Left ventricle myocardium inferior (tissue), 1 donor: ENCODE measurements around the gene HOXA1. TPM values are rescaled to one million over a fixed set of nuclear protein-coding genes. Genes with fewer than 3 reads are reported as not detected.

Experiments used
- DNase-seq: peaks from one replicate; pipeline ENCODE4 v3.0.0-alpha.2; 2020
- H3K27ac ChIP-seq: fragments of 200-600 bp; replicated peaks from 2 replicates; pipeline ENCODE4 v1.8.0; 2021
- H3K27me3 ChIP-seq: fragments of 200-600 bp; 2 replicates; pipeline ENCODE4 v1.8.0; 2021; ENCODE audit warnings: low read depth
- H3K36me3 ChIP-seq: fragments of 200-600 bp; 2 replicates; pipeline ENCODE4 v1.8.0; 2021
- H3K4me1 ChIP-seq: fragments of 200-600 bp; 2 replicates; pipeline ENCODE4 v1.8.0; 2021
- H3K4me3 ChIP-seq: fragments of 200-600 bp; 2 replicates; pipeline ENCODE4 v1.8.0; 2021; ENCODE audit warnings: mild to moderate bottlenecking, moderate library complexity
- H3K9me3 ChIP-seq: fragments of 200-600 bp; replicated peaks from 2 replicates; pipeline ENCODE4 v1.8.0; 2021
- intact Hi-C: fragments of 100-400 bp; cut with micrococcal nuclease; formaldehyde crosslinking; loops from one replicate; pipeline ENCODE4 v1.11.0; 2022
- total RNA-seq: library from RNA; stranded (reverse); fragmentation: NEBNext Ultra II Directional; extraction: Animal tissue kit (Norgen Biotek cat#: 25700); gene quantifications from one replicate; pipeline ENCODE4 v1.2.1, GENCODE V29; 2021
- TF ChIP-seq, protein P1 (sequence below): fragments of 200-600 bp; IDR thresholded peaks from 2 replicates; pipeline ENCODE4 v1.8.0; 2021; ENCODE audit warnings: antibody characterized with exemption, mild to moderate bottlenecking, borderline replicate concordance
- donor health status: DM: no; HTN: yes; CAD: no; lungs with severe emphysema.

Gene HOXA1
- total RNA-seq, 1 donor from 2014 or later, result not detected

DNA sequence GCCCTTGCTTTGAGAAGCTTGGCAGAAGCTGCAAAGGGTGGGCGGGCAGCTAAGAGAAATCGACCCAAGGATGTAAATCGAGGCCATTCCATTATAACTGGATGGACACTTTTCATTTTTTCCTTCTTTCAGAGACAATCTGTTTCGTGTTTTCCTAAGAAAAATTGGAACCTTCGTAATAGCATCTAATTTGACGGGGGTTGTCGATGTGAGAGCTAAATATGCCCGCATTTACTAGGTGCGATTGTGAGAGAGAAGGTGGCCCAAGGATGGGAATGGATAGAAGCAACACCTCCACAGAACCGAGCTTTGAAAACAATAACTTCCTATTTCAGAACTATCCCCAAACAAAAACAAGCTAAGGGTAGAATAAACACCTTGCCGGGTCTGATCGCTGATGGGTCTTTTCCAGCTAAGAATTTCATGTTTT lies 35.6 kb upstream of the HOXA1 start:
- peak overlapping the region; percentile 67 for H3K4me3 ChIP-seq
- H3K9me3 ChIP-seq, result no peaks in the 10 kb centered on the region
- TF ChIP-seq, protein P1, sequence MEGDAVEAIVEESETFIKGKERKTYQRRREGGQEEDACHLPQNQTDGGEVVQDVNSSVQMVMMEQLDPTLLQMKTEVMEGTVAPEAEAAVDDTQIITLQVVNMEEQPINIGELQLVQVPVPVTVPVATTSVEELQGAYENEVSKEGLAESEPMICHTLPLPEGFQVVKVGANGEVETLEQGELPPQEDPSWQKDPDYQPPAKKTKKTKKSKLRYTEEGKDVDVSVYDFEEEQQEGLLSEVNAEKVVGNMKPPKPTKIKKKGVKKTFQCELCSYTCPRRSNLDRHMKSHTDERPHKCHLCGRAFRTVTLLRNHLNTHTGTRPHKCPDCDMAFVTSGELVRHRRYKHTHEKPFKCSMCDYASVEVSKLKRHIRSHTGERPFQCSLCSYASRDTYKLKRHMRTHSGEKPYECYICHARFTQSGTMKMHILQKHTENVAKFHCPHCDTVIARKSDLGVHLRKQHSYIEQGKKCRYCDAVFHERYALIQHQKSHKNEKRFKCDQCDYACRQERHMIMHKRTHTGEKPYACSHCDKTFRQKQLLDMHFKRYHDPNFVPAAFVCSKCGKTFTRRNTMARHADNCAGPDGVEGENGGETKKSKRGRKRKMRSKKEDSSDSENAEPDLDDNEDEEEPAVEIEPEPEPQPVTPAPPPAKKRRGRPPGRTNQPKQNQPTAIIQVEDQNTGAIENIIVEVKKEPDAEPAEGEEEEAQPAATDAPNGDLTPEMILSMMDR, result no peak
- peaks cover 10% of the 10 kb centered on the region for H3K4me1 ChIP-seq
- intact Hi-C loops, result no loop called here
- H3K27ac ChIP-seq, result no peak overlapping the region
- no peaks in the 10 kb centered on the region for H3K36me3 ChIP-seq
- no peak for DNase-seq
- peaks cover 100% of the 10 kb centered on the region for H3K27me3 ChIP-seq

DNA sequence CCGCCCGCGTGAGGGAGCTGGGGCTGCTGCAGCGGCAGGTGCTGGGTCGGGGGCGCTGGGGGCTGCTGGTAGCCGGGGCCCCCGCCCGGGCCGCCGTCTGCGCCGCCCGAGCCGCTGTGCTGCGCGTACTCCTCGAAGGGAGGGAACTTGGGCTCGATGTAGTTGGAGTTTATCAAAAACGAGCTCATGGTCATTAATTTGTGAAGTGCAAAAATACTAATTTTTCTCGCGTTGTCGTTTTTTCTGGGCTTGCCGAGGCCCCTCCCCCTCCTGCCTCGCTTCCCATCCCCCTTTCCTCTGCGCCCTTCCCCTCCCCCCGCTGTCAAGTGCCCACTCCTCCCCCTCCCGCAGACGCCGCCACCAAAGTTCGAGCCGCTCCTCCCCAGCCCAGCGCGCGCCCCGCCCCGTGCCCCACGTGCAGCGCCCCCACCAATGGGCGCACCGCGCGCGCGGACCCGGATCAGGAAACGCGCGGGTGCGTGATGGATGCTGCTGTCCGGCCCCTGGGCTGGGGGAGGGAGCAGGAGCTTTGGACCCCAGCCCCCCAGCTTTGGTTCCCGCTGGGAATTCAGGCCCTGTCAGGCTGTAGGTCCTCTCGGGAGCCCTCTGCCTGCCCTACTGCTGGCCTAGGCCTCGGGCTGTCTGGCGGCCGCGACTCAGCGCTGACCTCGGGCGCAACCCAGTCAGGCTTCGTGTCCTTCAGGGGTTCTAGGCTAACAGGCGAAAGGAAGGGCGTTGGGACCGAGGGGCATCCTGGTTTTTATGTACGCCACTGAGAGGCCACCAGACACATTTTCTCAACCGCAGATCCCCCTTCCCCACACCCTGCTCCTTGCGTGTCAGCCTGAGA lies 35.0 kb upstream of the HOXA1 start, which contains the start of gene HOXA4:
Gene HOXA4, minus strand, starts transcription at position 218 of the 850 bp plus-strand sequence. Its CDS starts 24 bp downstream, at position 194.
- peaks cover 100% of the 10 kb centered on the region for H3K27me3 ChIP-seq
- TF ChIP-seq, protein P1, result no peak
- peaks cover 10% of the 10 kb centered on the region for H3K4me1 ChIP-seq
- peak; percentile 76 for DNase-seq
- peak within 1 kb of the TSS; percentile 77 for H3K27ac ChIP-seq
- intact Hi-C loops, result no loop called here
- no peaks in the 10 kb centered on the region for H3K36me3 ChIP-seq
- peak within 1 kb of the TSS; percentile 67 for H3K4me3 ChIP-seq
- no peaks in the 10 kb centered on the region for H3K9me3 ChIP-seq

DNA sequence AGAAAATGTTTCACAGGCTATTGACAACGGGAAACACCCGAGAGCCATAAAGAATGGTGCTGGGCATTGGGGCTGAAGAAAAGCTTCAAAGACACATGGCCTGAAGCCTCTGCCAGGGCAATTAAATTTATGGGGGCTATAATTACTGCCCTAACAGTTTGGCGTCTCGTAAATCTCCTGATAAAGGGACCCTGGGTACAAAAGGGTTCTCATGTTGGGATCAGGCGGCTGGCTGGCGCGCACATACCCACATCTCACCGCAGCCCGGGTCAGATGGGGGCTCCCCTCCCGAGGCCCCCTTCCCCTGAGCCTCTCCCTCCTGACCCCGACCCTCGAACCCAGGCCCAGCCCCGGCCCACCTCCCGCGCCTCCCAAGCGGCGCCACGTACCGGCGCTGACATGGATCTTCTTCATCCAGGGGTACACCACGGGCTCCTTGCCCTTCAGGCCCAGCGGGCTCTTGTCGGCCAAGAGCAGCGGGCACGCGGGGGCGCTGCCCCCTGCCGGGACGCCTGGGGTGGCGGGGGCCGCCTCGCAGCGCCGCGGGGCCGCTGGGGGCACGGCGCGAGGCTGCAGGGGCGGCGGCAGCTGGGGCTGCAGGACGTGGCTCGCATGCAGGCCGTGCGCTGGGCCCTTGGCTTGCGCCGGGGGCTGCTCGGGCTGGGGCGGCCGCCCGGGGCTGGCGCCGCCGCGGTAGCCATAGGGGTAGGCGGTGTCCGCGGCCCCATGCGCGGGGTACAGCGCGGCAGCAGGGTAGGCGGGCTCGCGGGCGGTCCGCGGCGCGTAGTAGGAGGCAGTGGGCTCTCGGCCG lies 34.1 kb upstream of the HOXA1 start:
- intact Hi-C loops, result no loop called here
- Histone ChIP-seq H3K9me3 (no peaks in the 10 kb centered on the region), H3K27ac (peak overlapping the region; percentile 77), H3K4me1 (peaks cover 10% of the 10 kb centered on the region), H3K36me3 (no peaks in the 10 kb centered on the region), H3K4me3 (peak overlapping the region; percentile 67), H3K27me3 (peaks cover 100% of the 10 kb centered on the region)
- TF ChIP-seq, protein P1, result peak; percentile 16
- DNase-seq, result no peak

DNA sequence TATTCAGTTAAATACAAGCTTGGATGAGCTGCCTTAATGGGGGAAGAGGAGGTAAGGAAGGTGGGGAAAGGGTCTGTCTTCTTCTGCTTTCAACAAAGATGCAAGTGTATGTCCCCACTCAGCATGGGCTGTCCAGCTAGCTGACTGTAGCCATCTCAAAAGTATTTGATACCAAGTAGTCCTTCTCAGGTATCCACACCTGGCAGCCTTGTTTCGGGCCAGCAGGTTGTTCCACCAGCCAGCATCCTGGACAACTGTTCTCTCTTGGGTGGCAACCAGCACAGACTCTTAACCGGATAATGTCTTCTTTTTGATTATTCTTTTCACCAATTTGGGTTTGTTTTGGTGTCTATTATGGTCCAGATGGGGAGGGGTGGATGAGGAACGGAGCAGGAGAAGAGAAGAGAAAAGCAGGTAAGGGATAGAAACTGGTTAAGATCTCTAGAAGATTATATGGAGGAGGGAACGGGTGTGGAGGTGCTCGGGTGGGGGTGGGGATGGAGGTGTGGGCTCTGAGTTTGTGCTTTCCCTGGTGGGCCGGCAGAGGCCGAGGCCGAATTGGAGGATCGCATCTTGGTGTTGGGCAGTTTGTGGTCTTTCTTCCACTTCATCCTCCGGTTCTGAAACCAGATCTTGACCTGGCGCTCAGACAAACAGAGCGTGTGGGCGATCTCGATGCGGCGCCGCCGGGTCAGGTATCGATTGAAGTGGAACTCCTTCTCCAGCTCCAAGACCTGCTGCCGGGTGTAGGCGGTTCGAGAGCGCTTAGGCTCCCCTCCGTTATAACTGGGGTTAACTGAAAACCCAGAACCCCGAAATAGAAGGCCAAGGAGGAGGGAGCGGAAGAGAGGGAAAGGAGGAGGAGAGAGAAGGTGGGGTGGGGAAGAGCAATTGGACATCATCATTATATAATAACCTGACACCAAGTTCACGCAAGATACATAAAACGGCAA lies 33.3 kb upstream of the HOXA1 start:
- Histone ChIP-seq H3K4me1 (peaks cover 10% of the 10 kb centered on the region), H3K36me3 (no peaks in the 10 kb centered on the region), H3K27ac (no peak overlapping the region), H3K4me3 (peak overlapping the region; percentile 67), H3K9me3 (no peaks in the 10 kb centered on the region), H3K27me3 (peaks cover 100% of the 10 kb centered on the region)
- no peak for DNase-seq
- TF ChIP-seq, protein P1, result no peak
- intact Hi-C loops, result no loop called here
